Osteoblast (primary cell): ENCODE results near the gene PGAM2. TPM values are rescaled to one million over a fixed set of nuclear protein-coding genes. Genes with fewer than 3 reads are reported as not detected.
"Not testable (repeated sequence)": the region's sequence is repeated elsewhere in the genome, so short reads cannot be mapped to it uniquely, and the experiment has no call there.

Experiments used
- DNase-seq: peaks from one replicate; pipeline ENCODE4 v3.0.0; 2011; ENCODE audit warnings: low spot score, mixed read lengths; ENCODE audit not compliant: insufficient read length; ENCODE audit errors: missing footprints
- H2AFZ ChIP-seq: 2 replicates; pipeline ENCODE4 v1.6.0; 2011; ENCODE audit warnings: mild to moderate bottlenecking, low read length
- H3K27ac ChIP-seq: 2 replicates; pipeline ENCODE4 v1.5.1; 2011; ENCODE audit warnings: mild to moderate bottlenecking, low read depth, low read length, moderate library complexity
- H3K27me3 ChIP-seq: 2 replicates; pipeline ENCODE4 v1.6.0; 2012; ENCODE audit warnings: mild to moderate bottlenecking, control low read depth, inconsistent platforms, low read length, moderate library complexity; ENCODE audit not compliant: insufficient read depth
- H3K36me3 ChIP-seq: 2 replicates; pipeline ENCODE4 v1.5.1; 2011; ENCODE audit warnings: mild to moderate bottlenecking, low read length, control low read depth, moderate library complexity; ENCODE audit not compliant: insufficient read depth
- H3K4me1 ChIP-seq: 2 replicates; pipeline ENCODE4 v1.5.1; 2011; ENCODE audit warnings: mild to moderate bottlenecking, low read length, control low read depth, moderate library complexity; ENCODE audit not compliant: insufficient read depth
- H3K4me2 ChIP-seq: 2 replicates; pipeline ENCODE4 v1.6.0; 2011; ENCODE audit warnings: mild to moderate bottlenecking, low read length; ENCODE audit not compliant: insufficient read depth
- H3K4me3 ChIP-seq: fragments of 200-600 bp; sonication (generic); 3 replicates; pipeline ENCODE4 v1.5.1; 2012; ENCODE audit warnings: mild to moderate bottlenecking, low read length, inconsistent platforms; ENCODE audit not compliant: insufficient read depth
- H3K79me2 ChIP-seq: 2 replicates; pipeline ENCODE4 v1.6.0; 2012; ENCODE audit warnings: mild to moderate bottlenecking, low read length, control low read depth, inconsistent platforms; ENCODE audit not compliant: insufficient read depth
- H3K9me3 ChIP-seq: 2 replicates; pipeline ENCODE4 v1.5.1; 2011; ENCODE audit warnings: low read depth, low read length, control low read depth
- H4K20me1 ChIP-seq: 2 replicates; pipeline ENCODE4 v1.6.0; 2012; ENCODE audit warnings: mild to moderate bottlenecking, low read length, control low read depth; ENCODE audit not compliant: insufficient read depth
- total RNA-seq: library from RNA; depleted of rRNA; stranded (reverse); fragments of >200 nt; gene quantifications from 2 replicates; pipeline ENCODE4 v1.2.3, GENCODE V29; 2012
- TF ChIP-seq, protein P1 (sequence below): IDR thresholded peaks from 2 replicates; pipeline ENCODE4 v1.5.1; 2011; ENCODE audit warnings: mild to moderate bottlenecking, low read depth, low read length, moderate library complexity; ENCODE audit errors: extremely low read depth

The PGAM2 gene
- total RNA-seq, 1 donor = 0.36 TPM

DNA sequence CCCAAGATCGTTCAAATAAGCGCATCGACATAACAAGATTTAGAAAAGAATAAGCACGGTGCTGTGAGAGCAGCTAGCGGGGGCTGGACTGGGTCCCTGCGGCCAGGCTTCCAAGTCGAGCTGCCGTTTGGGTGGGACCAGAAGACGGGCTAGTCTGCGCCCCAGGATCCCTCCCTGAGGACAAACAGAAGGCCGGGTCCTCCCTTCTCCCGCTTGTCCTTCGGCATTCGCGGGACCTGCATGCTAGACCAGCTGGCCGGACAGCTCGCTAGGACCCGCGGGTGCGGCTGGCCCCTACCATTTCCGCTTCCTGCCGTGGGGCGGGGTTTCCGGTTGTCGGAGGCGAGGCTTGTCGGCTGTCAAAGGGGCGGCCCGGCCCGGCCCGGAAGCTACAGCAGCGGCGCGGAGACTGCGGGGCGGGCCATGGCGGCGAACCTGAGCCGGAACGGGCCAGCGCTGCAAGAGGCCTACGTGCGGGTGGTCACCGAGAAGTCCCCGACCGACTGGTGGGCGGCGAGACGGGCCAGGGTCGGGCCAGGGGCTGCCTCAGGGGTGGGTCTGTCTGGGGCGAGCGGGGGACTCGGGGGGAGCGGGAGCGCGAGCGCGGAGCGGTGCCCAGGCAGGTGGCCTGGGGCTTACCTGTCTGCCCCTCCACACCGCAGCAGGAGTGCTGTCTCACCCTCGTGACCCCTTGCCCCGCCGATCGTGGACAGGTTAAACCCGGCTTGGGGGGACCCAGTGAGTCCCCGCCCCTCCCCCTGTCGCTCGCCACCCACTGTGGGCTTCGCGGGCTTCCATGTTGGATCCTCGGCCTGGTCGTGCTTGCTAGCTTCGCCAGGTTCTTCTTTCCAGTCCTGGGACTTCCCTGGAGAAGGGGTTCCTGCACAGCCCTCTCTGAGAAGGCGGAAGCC is 20.8 kb downstream of the PGAM2 start, which contains the start of gene DBNL:
TSS of gene DBNL (plus strand) at position 388 of the 911 bp plus-strand sequence. CDS start at position 424, 36 bp downstream.
- Histone ChIP-seq H3K4me3 (peak within 1 kb of the TSS; percentile 99), H3K4me1 (peaks cover 16% of the 10 kb centered on the region), H3K4me2 (peak within 1 kb of the TSS; percentile 100), H2AFZ (peak within 1 kb of the TSS; percentile 98), H3K27me3 (no peaks in the 10 kb centered on the region), H3K9me3 (no peaks in the 10 kb centered on the region), H3K36me3 (peaks cover 7% of the 10 kb centered on the region), H4K20me1 (peaks cover 31% of the 10 kb centered on the region), H3K27ac (peak within 1 kb of the TSS; percentile 42), H3K79me2 (peaks cover 56% of the 10 kb centered on the region)
- TF ChIP-seq, protein P1, sequence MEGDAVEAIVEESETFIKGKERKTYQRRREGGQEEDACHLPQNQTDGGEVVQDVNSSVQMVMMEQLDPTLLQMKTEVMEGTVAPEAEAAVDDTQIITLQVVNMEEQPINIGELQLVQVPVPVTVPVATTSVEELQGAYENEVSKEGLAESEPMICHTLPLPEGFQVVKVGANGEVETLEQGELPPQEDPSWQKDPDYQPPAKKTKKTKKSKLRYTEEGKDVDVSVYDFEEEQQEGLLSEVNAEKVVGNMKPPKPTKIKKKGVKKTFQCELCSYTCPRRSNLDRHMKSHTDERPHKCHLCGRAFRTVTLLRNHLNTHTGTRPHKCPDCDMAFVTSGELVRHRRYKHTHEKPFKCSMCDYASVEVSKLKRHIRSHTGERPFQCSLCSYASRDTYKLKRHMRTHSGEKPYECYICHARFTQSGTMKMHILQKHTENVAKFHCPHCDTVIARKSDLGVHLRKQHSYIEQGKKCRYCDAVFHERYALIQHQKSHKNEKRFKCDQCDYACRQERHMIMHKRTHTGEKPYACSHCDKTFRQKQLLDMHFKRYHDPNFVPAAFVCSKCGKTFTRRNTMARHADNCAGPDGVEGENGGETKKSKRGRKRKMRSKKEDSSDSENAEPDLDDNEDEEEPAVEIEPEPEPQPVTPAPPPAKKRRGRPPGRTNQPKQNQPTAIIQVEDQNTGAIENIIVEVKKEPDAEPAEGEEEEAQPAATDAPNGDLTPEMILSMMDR = no peak
- DNase-seq = peak; percentile 99

DNA sequence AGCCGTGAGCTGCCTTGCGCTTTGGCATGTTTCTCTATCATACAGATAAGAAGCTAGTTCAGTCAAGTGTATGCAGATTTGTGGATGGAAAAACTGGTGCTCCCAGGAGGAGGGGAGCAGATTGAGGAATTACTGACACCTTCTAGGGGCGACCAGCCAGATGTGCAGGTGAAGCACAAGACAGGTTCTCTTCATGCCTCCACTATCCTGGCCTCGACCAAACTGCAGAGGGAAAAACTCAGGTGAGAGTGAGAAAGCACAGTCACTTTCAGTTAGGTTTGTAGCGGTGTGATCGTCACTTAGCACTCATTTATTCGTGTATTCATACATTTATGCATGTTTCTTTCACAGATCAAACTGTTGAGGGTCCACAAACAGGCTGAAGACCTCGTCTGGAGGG is 21.5 kb downstream of the PGAM2 start:
- TF ChIP-seq, protein P1 = no peak
- Histone ChIP-seq H4K20me1 (peaks cover 26% of the 10 kb centered on the region), H3K4me2 (peak overlapping the region; percentile 100), H3K36me3 (peaks cover 5% of the 10 kb centered on the region), H3K27ac (peak overlapping the region; percentile 42), H3K79me2 (peaks cover 49% of the 10 kb centered on the region), H3K4me1 (peaks cover 16% of the 10 kb centered on the region), H3K9me3 (no peaks in the 10 kb centered on the region), H2AFZ (peak overlapping the region; percentile 98), H3K4me3 (peak overlapping the region; percentile 99), H3K27me3 (no peaks in the 10 kb centered on the region)
- no peak for DNase-seq

DNA sequence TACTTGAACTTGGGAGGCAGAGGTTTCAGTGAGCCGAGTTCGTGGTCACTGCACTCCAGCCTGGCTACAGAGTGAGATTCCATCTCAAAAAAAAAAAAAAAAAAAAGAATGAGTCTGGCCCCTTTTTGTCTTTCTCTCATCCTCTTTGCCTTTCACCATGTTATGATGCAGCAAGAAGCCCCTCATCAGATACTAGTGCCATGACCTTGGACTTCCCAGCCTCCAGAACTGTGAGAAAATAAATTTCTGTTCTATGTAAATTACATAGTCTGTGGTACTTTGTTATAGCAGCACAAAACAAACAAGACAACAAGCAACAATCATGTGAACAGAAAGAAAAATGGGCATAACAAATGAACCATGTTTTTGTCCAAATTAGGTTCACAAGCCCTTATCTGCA is 23.1 kb downstream of the PGAM2 start:
- no peak overlapping the region for H3K4me3 ChIP-seq
- no peak overlapping the region for H2AFZ ChIP-seq
- DNase-seq = no peak
- peaks cover 32% of the 10 kb centered on the region for H3K79me2 ChIP-seq
- TF ChIP-seq, protein P1 = no peak
- no peaks in the 10 kb centered on the region for H3K27me3 ChIP-seq
- no peak overlapping the region for H3K4me2 ChIP-seq
- H3K27ac ChIP-seq = no peak overlapping the region
- peaks cover 16% of the 10 kb centered on the region for H3K4me1 ChIP-seq
- H3K9me3 ChIP-seq = no peaks in the 10 kb centered on the region
- H3K36me3 ChIP-seq = peaks cover 5% of the 10 kb centered on the region
- H4K20me1 ChIP-seq = peaks cover 17% of the 10 kb centered on the region

DNA sequence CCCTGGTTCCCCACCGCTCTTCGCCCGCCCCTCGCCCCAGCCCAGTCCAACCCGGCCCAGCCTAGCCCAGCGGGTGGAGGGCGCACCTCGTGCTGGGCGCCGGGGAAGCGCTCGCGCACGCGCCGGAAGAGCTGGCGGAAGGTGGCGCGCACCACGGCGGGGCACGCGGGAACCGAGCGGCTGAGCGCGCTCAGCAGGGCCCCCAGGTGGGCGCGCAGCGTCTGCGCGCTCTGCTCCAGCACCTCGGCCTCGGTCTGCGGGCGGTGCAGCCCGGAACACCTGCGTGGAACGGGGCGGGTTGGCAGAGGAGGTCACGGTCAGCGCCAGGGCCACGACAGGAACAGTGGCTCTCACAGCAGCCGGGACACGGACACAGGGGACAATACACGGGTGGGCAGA is 24.9 kb downstream of the PGAM2 start:
- H3K9me3 ChIP-seq, H4K20me1 ChIP-seq, DNase-seq, H2AFZ ChIP-seq, H3K36me3 ChIP-seq, H3K4me1 ChIP-seq, H3K27ac ChIP-seq, H3K27me3 ChIP-seq: not testable (repeated sequence)
- H3K79me2 ChIP-seq = peaks cover 15% of the 10 kb centered on the region
- peak overlapping the region; percentile 30 for H3K4me3 ChIP-seq
- peak overlapping the region; percentile 23 for H3K4me2 ChIP-seq

DNA sequence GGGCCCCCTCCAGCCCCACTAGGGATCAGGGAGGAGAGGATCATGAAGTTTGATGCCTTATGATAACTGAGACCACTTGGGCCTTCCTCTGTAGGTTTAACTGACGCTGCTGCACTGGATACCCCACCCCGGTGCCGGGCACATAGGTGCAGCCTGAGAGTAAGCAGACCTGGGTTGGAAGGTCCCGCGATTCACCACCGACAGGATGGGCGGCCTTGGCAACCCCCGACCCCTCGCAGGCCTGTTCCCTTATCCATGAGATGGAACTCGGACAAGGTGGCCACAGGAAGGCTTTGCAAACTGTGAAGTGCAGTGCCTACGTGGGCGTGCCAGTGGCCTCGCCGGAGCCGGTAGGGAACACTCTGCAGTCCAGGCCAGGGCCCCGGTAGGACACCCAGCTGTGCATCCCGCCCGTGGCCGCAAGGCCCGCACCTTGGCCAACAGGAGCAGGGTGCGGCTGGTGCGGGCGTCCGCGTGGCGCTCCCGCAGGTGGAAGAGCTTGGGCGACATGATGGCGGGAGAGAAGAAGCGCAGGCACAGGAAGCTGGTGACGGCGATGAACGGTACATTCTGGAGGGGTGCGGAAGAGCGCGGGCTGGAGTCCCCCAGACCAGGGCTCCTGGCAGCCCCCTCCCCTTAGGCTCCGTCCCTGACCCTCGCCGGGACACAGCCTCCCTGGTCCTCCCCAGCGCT is 25.4 kb downstream of the PGAM2 start:
- H3K27me3 ChIP-seq, DNase-seq, H3K36me3 ChIP-seq, H3K27ac ChIP-seq, H4K20me1 ChIP-seq, H3K4me1 ChIP-seq, H3K79me2 ChIP-seq, H3K4me3 ChIP-seq, H3K9me3 ChIP-seq, H2AFZ ChIP-seq: not testable (repeated sequence)
- peak overlapping the region; percentile 23 for H3K4me2 ChIP-seq

DNA sequence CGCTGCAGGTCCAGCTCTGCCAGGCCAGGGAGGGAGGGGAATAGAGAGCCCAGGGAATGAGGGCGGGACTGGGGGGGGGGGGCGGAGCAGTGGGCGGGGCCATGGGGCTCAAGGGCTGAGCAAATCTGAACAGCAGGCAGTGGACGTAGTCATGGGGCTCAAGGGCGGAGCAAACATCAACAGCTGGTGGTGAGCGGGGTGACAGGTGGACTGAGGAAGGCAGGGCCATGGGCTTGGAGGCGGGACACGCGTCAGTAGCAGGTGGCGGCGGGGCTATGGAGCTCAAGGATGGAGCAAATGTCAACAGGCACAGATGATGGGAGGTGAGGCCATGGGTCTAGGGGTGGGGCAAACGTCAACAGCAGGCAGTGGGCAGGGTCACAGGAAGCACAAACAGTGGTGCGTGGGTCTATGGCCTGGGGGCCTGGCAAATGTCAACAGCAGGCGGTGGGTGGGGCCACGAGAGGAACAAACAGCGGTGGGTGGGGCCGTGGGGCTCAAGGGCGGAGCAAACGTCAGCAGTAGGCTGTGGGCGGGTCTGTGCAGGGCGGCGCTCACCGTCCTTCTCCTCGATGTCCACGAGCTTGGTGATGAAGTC is 26.3 kb downstream of the PGAM2 start:
- H3K4me1 ChIP-seq, H4K20me1 ChIP-seq, H3K36me3 ChIP-seq, DNase-seq, H3K79me2 ChIP-seq, H3K9me3 ChIP-seq, H3K4me2 ChIP-seq, H3K27me3 ChIP-seq, H3K27ac ChIP-seq, H3K4me3 ChIP-seq: not testable (repeated sequence)
- H2AFZ ChIP-seq = peak overlapping the region; percentile 14
